Prostate gland (tissue), 2 donors: ENCODE data around the gene MGLL.

Experiments
- CTCF ChIP-seq, 4 experiments: fragments of 200-600 bp in 2 of 4; fragments of 450-650 bp in 2 of 4; sonication (generic) in 2 of 4; IDR thresholded peaks; 1 replicate in 3 of 4; 2 replicates in 1 of 4; pipeline ENCODE4 v1.5.1; 2016 to 2019; ENCODE audit warnings: antibody characterized with exemption in 4 of 4, mild to moderate bottlenecking in 2 of 4, moderate library complexity in 2 of 4
- POLR2A ChIP-seq: fragments of 450-650 bp; IDR thresholded peaks from one replicate; pipeline ENCODE4 v1.6.1; 2016; ENCODE audit warnings: antibody characterized with exemption, mild to moderate bottlenecking
- POLR2AphosphoS5 ChIP-seq: sonication (generic); formaldehyde crosslinking; IDR thresholded peaks from one replicate; pipeline ENCODE4 v1.6.1; 2017; ENCODE audit warnings: antibody characterized with exemption

- TF ChIP-seq CTCF (IDR thresholded peaks at IDR 0.05): no peak
- no peak for TF ChIP-seq POLR2A
- no peak for TF ChIP-seq POLR2AphosphoS5
Measured at GRCh38 chr3:127688416-127689265, 133.7 kb downstream of the MGLL start.
